ENCODE results near the gene COA1. TPM values are rescaled to one million over a fixed set of nuclear protein-coding genes. Genes with fewer than 3 reads are reported as not detected.

The COA1 gene
- total and polyA plus RNA-seq, 2 experiments from 2014 or later, result 53.4 to 59.5 TPM

GRCh38 chr7:43768887-43769272 lies 39.6 kb upstream of the COA1 start:
- H3K27ac ChIP-seq, result no peak overlapping the region
- H3K4me1 ChIP-seq (ENCODE audit: insufficient read depth), result peaks cover 11% of the 10 kb centered on the region
- no peaks in the 10 kb centered on the region for H3F3A ChIP-seq (ENCODE audit: insufficient read depth)
- no peaks in the 10 kb centered on the region for H3K27me3 ChIP-seq (replicated peaks; ENCODE audit: insufficient read depth)
- no peak overlapping the region for H2AFZ ChIP-seq
- no peak for DNase-seq
- H3K36me3 ChIP-seq (ENCODE audit: low read depth), result no peaks in the 10 kb centered on the region
- TF ChIP-seq EZH2 (IDR thresholded peaks at IDR 0.05; ENCODE audit: insufficient read depth, poor library complexity, severe bottlenecking) (no peak), EZH2phosphoT487 (IDR thresholded peaks at IDR 0.05; ENCODE audit: insufficient read depth, low read depth) (no peak)
- H3K9ac ChIP-seq, result no peak overlapping the region
- WGBS, 2 experiments (ENCODE audit: low coverage in 1 of 2, low lambda C conversion rate in 2 of 2, missing lambda C conversion rate in 2 of 2), result 95 to 100% methylated on average over 4 of the region's 4 CpGs
- H3K4me2 ChIP-seq (ENCODE audit: unreplicated experiment), result no peak overlapping the region
- no peaks in the 10 kb centered on the region for H3K79me2 ChIP-seq (ENCODE audit: insufficient read depth)
- in situ Hi-C loops (cut with MboI), result no loop called here
- H3K4me3 ChIP-seq, result no peak overlapping the region
- no peaks in the 10 kb centered on the region for H3K9me2 ChIP-seq (ENCODE audit: insufficient read depth)
- H4K20me1 ChIP-seq (ENCODE audit: insufficient read depth), result no peaks in the 10 kb centered on the region
- no peaks in the 10 kb centered on the region for H3K9me3 ChIP-seq (ENCODE audit: low read depth)

- no peaks in the 10 kb centered on the region for H3K36me3 ChIP-seq (ENCODE audit: low read depth)
- no peaks in the 10 kb centered on the region for H4K20me1 ChIP-seq (ENCODE audit: insufficient read depth)
- no peak overlapping the region for H2AFZ ChIP-seq
- no peak overlapping the region for H3K4me2 ChIP-seq (ENCODE audit: unreplicated experiment)
- no peaks in the 10 kb centered on the region for H3K9me2 ChIP-seq (ENCODE audit: insufficient read depth)
- peaks cover 11% of the 10 kb centered on the region for H3K4me1 ChIP-seq (ENCODE audit: insufficient read depth)
- H3K9me3 ChIP-seq (ENCODE audit: low read depth), result no peaks in the 10 kb centered on the region
- no peak overlapping the region for H3K4me3 ChIP-seq
- DNase-seq, result no peak
- in situ Hi-C loops (cut with MboI), result no loop called here
- H3F3A ChIP-seq (ENCODE audit: insufficient read depth), result no peaks in the 10 kb centered on the region
- no peaks in the 10 kb centered on the region for H3K79me2 ChIP-seq (ENCODE audit: insufficient read depth)
- H3K9ac ChIP-seq, result no peak overlapping the region
- no peaks in the 10 kb centered on the region for H3K27me3 ChIP-seq (replicated peaks; ENCODE audit: insufficient read depth)
- H3K27ac ChIP-seq, result no peak overlapping the region
- TF ChIP-seq EZH2phosphoT487 (IDR thresholded peaks at IDR 0.05; ENCODE audit: insufficient read depth, low read depth) (no peak), EZH2 (IDR thresholded peaks at IDR 0.05; ENCODE audit: insufficient read depth, poor library complexity, severe bottlenecking) (no peak)
- 93 to 94% methylated on average over 9 of the region's 9 CpGs for WGBS, 2 experiments (ENCODE audit: low coverage in 1 of 2, low lambda C conversion rate in 2 of 2, missing lambda C conversion rate in 2 of 2)
These were observed 39.0 kb upstream of the COA1 start for GRCh38 chr7:43768201-43768886.

GRCh38 chr7:43767311-43767710 lies 38.0 kb upstream of the COA1 start:
- no peaks in the 10 kb centered on the region for H3K9me2 ChIP-seq (ENCODE audit: insufficient read depth)
- peaks cover 11% of the 10 kb centered on the region for H3K4me1 ChIP-seq (ENCODE audit: insufficient read depth)
- peaks cover under 1% of the 10 kb centered on the region; the same call in 1 of the 2 replicates for H3F3A ChIP-seq (ENCODE audit: insufficient read depth)
- in situ Hi-C loops (cut with MboI), result no loop called here
- no peak overlapping the region for H3K27ac ChIP-seq
- no peak overlapping the region for H2AFZ ChIP-seq
- H3K9me3 ChIP-seq (ENCODE audit: low read depth), result no peaks in the 10 kb centered on the region
- no peak overlapping the region for H3K9ac ChIP-seq
- no peaks in the 10 kb centered on the region for H3K79me2 ChIP-seq (ENCODE audit: insufficient read depth)
- H3K36me3 ChIP-seq (ENCODE audit: low read depth), result no peaks in the 10 kb centered on the region
- WGBS, 2 experiments (ENCODE audit: low coverage in 1 of 2, low lambda C conversion rate in 2 of 2, missing lambda C conversion rate in 2 of 2), result 93 to 94% methylated on average over 8 of the region's 8 CpGs
- DNase-seq, result no peak
- H3K4me3 ChIP-seq, result no peak overlapping the region
- H4K20me1 ChIP-seq (ENCODE audit: insufficient read depth), result no peaks in the 10 kb centered on the region
- no peak for TF ChIP-seq EZH2 (IDR thresholded peaks at IDR 0.05; ENCODE audit: insufficient read depth, poor library complexity, severe bottlenecking)
- no peak for TF ChIP-seq EZH2phosphoT487 (IDR thresholded peaks at IDR 0.05; ENCODE audit: insufficient read depth, low read depth)
- no peaks in the 10 kb centered on the region for H3K27me3 ChIP-seq (replicated peaks; ENCODE audit: insufficient read depth)
- no peak overlapping the region for H3K4me2 ChIP-seq (ENCODE audit: unreplicated experiment)

GRCh38 chr7:43766564-43766963 lies 37.2 kb upstream of the COA1 start:
- H3K27ac ChIP-seq, result no peak overlapping the region
- H3K4me3 ChIP-seq, result no peak overlapping the region
- TF ChIP-seq EZH2phosphoT487 (IDR thresholded peaks at IDR 0.05; ENCODE audit: insufficient read depth, low read depth), result no peak
- no peak for TF ChIP-seq EZH2 (IDR thresholded peaks at IDR 0.05; ENCODE audit: insufficient read depth, poor library complexity, severe bottlenecking)
- no peak overlapping the region for H2AFZ ChIP-seq
- H3K79me2 ChIP-seq (ENCODE audit: insufficient read depth), result no peaks in the 10 kb centered on the region
- no peaks in the 10 kb centered on the region for H4K20me1 ChIP-seq (ENCODE audit: insufficient read depth)
- 82 to 86% methylated on average over 8 of the region's 8 CpGs for WGBS, 2 experiments (ENCODE audit: low coverage in 1 of 2, low lambda C conversion rate in 2 of 2, missing lambda C conversion rate in 2 of 2)
- no peak overlapping the region for H3K4me2 ChIP-seq (ENCODE audit: unreplicated experiment)
- no peaks in the 10 kb centered on the region for H3K27me3 ChIP-seq (replicated peaks; ENCODE audit: insufficient read depth)
- no peaks in the 10 kb centered on the region for H3K9me3 ChIP-seq (ENCODE audit: low read depth)
- H3F3A ChIP-seq (ENCODE audit: insufficient read depth), result peaks cover 8% of the 10 kb centered on the region; the same call in 1 of the 2 replicates
- H3K4me1 ChIP-seq (ENCODE audit: insufficient read depth), result peaks cover 14% of the 10 kb centered on the region
- no peak for DNase-seq
- in situ Hi-C loops (cut with MboI), result no loop called here
- no peaks in the 10 kb centered on the region for H3K9me2 ChIP-seq (ENCODE audit: insufficient read depth)
- no peaks in the 10 kb centered on the region for H3K36me3 ChIP-seq (ENCODE audit: low read depth)
- no peak overlapping the region for H3K9ac ChIP-seq
